ENCODE results near the gene ACAP2.
A peak's percentile ranks its signal among the peaks of the same experiment; 100 is the strongest.
"Not testable (repeated sequence)": the region's sequence is repeated elsewhere in the genome, so short reads cannot be mapped to it uniquely, and the experiment has no call there.

ACAP2 gene

GRCh38 chr3:195403244-195403643 is 39.6 kb downstream of the ACAP2 start:
- in situ Hi-C loops (cut with HindIII; ENCODE audit: low pct_ligation_motif_present, low pct_unique_long_range_greater_than_20kb, low sequenced_read_pairs), result no loop called here
- no peak for DNase-seq

- DNase-seq, result no peak
- in situ Hi-C loops (cut with HindIII; ENCODE audit: low pct_ligation_motif_present, low pct_unique_long_range_greater_than_20kb, low sequenced_read_pairs), result no loop called here
These were observed 40.9 kb downstream of the ACAP2 start for GRCh38 chr3:195401943-195402342.

- in situ Hi-C loops (cut with HindIII; ENCODE audit: low pct_ligation_motif_present, low pct_unique_long_range_greater_than_20kb, low sequenced_read_pairs); DNase-seq: not testable (repeated sequence)
These were observed 44.4 kb downstream of the ACAP2 start for GRCh38 chr3:195398460-195398859.

GRCh38 chr3:195397524-195397923 is 45.3 kb downstream of the ACAP2 start:
- in situ Hi-C loops (cut with HindIII; ENCODE audit: low pct_ligation_motif_present, low pct_unique_long_range_greater_than_20kb, low sequenced_read_pairs), result no loop called here
- DNase-seq, result no peak

GRCh38 chr3:195395208-195395816 is 47.5 kb downstream of the ACAP2 start:
- DNase-seq, result no peak
- in situ Hi-C loops (cut with HindIII; ENCODE audit: low pct_ligation_motif_present, low pct_unique_long_range_greater_than_20kb, low sequenced_read_pairs), result no loop called here

GRCh38 chr3:195394700-195395099 is 48.1 kb downstream of the ACAP2 start:
- in situ Hi-C loops (cut with HindIII; ENCODE audit: low pct_ligation_motif_present, low pct_unique_long_range_greater_than_20kb, low sequenced_read_pairs), result no loop called here
- DNase-seq, result no peak

GRCh38 chr3:195394024-195394423 is 48.8 kb downstream of the ACAP2 start:
- DNase-seq, result no peak
- in situ Hi-C loops (cut with HindIII; ENCODE audit: low pct_ligation_motif_present, low pct_unique_long_range_greater_than_20kb, low sequenced_read_pairs), result no loop called here

- in situ Hi-C loops (cut with HindIII; ENCODE audit: low pct_ligation_motif_present, low pct_unique_long_range_greater_than_20kb, low sequenced_read_pairs), result no loop called here
- DNase-seq, result no peak
These were observed 54.4 kb downstream of the ACAP2 start for GRCh38 chr3:195388380-195388779.

- in situ Hi-C loops (cut with HindIII; ENCODE audit: low pct_ligation_motif_present, low pct_unique_long_range_greater_than_20kb, low sequenced_read_pairs), result no loop called here
- no peak for DNase-seq
These were observed 56.1 kb downstream of the ACAP2 start for GRCh38 chr3:195386739-195387138.

GRCh38 chr3:195385526-195385925 is 57.3 kb downstream of the ACAP2 start:
- in situ Hi-C loops (cut with HindIII; ENCODE audit: low pct_ligation_motif_present, low pct_unique_long_range_greater_than_20kb, low sequenced_read_pairs), result no loop called here
- peak; percentile 67 for DNase-seq

- in situ Hi-C loops (cut with HindIII; ENCODE audit: low pct_ligation_motif_present, low pct_unique_long_range_greater_than_20kb, low sequenced_read_pairs), result no loop called here
- peak; percentile 7 for DNase-seq
These were observed 57.9 kb downstream of the ACAP2 start for GRCh38 chr3:195384952-195385351.

- no peak for DNase-seq
- in situ Hi-C loops (cut with HindIII; ENCODE audit: low pct_ligation_motif_present, low pct_unique_long_range_greater_than_20kb, low sequenced_read_pairs), result no loop called here
These were observed 70.6 kb downstream of the ACAP2 start for GRCh38 chr3:195372220-195372619.

- in situ Hi-C loops (cut with HindIII; ENCODE audit: low pct_ligation_motif_present, low pct_unique_long_range_greater_than_20kb, low sequenced_read_pairs), result no loop called here
- DNase-seq, result no peak
These were observed 76.5 kb downstream of the ACAP2 start for GRCh38 chr3:195366200-195366925.

GRCh38 chr3:195365371-195365770 is 77.4 kb downstream of the ACAP2 start:
- in situ Hi-C loops (cut with HindIII; ENCODE audit: low pct_ligation_motif_present, low pct_unique_long_range_greater_than_20kb, low sequenced_read_pairs), result no loop called here
- DNase-seq, result no peak

- DNase-seq; in situ Hi-C loops (cut with HindIII; ENCODE audit: low pct_ligation_motif_present, low pct_unique_long_range_greater_than_20kb, low sequenced_read_pairs): not testable (repeated sequence)
These were observed 85.0 kb downstream of the ACAP2 start for GRCh38 chr3:195357797-195358196.

GRCh38 chr3:195356151-195357086 is 86.4 kb downstream of the ACAP2 start:
- in situ Hi-C loops (cut with HindIII; ENCODE audit: low pct_ligation_motif_present, low pct_unique_long_range_greater_than_20kb, low sequenced_read_pairs), result no loop called here
- DNase-seq, result no peak

- DNase-seq; in situ Hi-C loops (cut with HindIII; ENCODE audit: low pct_ligation_motif_present, low pct_unique_long_range_greater_than_20kb, low sequenced_read_pairs): not testable (repeated sequence)
These were observed 88.8 kb downstream of the ACAP2 start for GRCh38 chr3:195354009-195354408.

- in situ Hi-C loops (cut with HindIII; ENCODE audit: low pct_ligation_motif_present, low pct_unique_long_range_greater_than_20kb, low sequenced_read_pairs), result no loop called here
- DNase-seq, result peak; percentile 75
These were observed 89.8 kb downstream of the ACAP2 start for GRCh38 chr3:195352895-195353488.
